ENCODE data around the gene TIMM50.

DNA sequence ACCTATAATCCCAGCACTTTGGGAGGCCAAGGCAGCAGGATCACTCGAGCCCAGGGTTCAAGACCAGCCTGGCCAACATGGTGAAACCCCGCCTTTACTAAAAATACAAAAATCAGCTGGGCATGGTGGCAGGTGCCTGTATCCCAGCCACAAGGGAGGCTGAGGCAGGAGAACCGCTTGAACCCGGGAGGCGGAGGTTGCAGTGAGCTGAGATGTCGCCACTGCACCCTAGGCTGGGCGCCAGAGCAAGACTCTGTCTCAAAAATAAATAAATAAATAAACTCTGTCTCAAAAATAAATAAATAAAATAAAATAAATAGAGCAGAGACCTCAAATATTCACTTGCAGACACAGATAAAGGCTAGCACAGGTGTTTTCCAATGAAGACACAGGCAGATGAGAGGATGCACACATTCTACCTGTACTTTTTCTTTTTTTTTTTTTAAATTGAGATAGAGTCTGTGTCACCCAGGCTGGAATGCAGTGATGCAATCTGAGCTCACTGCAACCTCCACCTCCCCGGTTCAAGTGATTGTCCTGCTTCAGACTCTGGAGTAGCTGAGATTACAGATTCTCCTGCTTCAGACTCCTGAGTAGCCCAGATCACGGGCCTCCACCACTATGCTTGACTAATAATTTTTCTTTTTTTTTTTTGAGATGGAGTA is 42.2 kb upstream of the TIMM50 start:
- no peak for TF ChIP-seq POLR2A (IDR thresholded peaks at IDR 0.05)
- TF ChIP-seq POLR2AphosphoS5 (IDR thresholded peaks at IDR 0.05; ENCODE audit: insufficient read depth in 1 of 2, low read depth in 1 of 2): no peak
- TF ChIP-seq CTCF (IDR thresholded peaks at IDR 0.05): no peak

Data from vagina (tissue), 2 donors.